TTC549 (cell line): Measurements from ENCODE around the gene FIBP.

ENCODE experiments used
- FAIRE-seq: peaks from 2 replicates; lab custom pipeline; 2012; peaks lifted over from hg19 to GRCh38; lab: Jason Lieb, UNC

Gene FIBP

GRCh38 chr11:65834202-65834601, 54.1 kb downstream of the FIBP start:
- FAIRE-seq: no peak
